Ammon's horn (tissue), 1 donor: Measurements from ENCODE around the gene SP3.
A peak's percentile ranks its signal among the peaks of the same experiment; 100 is the strongest.

Source experiments
- DNase-seq: peaks from one replicate; pipeline ENCODE4 v3.0.0-alpha.2; 2016; ENCODE audit warnings: low spot score

SP3 gene

DNA sequence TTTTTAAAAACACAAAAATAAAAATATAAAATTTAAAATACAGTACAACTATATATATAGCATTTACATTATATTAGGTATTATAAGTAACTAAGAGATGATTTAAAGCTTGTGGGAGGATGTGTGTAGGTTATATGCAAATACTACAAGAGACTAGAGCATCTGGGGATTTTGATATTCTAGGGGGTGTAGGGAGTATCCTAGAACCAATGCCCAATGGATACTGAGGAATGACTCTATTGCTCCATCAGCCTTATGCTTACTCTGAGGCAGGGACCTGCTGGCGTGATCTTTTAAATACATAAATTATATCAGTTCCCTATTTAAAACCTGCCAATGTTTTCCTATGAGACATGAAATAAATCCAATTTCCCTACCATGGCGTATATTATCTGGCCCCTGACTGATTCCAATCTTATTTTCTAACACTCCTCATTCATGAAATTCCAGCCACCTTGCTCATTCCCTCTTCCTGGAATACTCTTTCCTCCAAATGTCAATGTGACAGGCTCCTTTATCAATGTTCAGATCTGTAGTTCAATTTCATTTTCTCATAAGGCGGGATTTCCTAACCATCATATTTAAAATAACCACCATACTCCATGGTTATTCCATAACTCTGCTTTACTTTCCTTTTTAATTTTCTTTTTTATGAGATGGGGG, 22.2 kb downstream of the SP3 start:
- DNase-seq = no peak

DNA sequence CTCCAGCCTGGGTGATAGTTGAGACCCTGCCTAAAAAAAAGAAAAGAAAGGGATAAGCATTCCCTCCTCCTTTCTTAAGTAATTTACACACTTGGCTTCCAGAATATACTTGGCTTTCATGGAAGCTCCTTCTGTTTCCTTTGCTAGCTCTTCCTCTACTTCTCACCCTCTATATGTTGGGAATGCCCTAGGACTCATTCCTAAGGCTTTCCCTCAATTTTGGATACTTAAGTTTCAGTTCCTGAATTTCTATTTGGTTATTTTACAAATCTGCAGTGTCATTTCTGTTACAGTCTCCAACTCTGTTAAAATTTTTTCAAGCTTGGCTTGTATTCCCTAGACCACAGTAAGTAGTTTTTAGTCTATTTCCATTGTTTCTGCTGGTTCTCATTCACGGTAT, 23.6 kb downstream of the SP3 start:
- no peak for DNase-seq

DNA sequence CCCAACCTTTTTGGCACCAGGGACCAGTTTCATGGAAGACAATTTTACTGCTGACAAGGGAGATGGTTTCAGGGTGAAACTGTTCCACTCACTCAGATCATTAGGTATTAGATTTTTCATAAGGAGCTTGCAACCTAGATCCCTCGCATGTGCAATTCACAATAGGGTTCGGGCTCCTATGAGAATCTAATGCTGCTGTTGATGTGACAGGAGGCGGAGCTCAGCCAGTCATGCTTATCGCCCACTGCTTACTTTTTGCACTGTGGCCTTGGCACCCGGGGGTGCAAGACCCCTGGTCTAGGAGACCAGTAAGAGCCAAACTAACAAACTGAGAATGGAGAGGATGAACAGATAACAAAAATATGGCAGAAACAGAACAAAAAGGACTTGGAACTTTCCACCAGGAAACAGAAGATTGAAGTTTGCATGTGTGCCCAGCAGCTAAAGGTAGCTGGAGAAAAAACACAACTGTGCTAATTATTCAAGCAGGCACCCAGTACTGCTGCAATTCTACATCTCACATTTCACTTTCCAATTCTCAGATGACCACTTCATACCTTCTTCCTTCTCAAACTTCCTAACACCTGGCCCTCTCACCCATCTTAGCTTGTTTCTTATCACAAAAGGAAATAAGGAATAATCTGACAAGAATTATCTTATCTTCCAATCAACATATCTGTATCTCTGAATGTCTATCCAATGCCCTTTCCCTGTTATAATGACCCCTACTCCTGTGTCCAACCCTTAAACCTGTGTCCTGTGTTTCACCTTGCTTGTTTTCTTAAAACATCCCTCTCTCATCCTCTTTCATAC, 24.8 kb downstream of the SP3 start:
- no peak for DNase-seq

DNA sequence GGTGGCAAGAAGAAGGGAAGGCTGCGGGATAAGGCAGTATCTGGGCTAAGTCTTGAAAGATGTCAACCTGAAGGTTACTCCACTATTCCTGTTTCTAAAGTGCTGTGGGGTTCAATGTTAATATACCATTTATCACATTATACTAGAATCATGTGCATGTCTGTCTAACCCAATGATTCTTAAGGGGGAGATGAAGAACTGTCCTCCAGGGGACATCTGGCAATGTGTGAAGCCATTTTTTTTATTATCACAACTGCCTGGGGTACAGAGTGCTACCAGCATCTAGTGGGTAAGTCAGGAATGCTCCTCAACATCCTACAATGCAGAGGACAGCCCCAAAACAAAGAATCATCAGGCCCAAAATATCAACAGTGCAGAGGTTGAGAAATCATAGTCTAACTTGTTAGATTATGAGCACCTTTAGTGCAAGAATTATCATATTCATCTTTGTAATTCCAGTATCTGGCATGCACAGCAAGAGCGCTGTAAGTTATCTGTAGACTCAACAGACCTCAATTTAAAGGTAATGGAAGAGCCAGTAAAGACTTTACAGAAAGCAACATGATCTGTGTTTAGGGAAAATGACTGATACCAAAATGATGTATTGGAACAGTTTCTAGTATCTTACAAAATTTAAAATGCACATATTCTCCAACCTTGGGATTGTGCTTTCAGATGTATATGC, 26.3 kb downstream of the SP3 start:
- DNase-seq = no peak

DNA sequence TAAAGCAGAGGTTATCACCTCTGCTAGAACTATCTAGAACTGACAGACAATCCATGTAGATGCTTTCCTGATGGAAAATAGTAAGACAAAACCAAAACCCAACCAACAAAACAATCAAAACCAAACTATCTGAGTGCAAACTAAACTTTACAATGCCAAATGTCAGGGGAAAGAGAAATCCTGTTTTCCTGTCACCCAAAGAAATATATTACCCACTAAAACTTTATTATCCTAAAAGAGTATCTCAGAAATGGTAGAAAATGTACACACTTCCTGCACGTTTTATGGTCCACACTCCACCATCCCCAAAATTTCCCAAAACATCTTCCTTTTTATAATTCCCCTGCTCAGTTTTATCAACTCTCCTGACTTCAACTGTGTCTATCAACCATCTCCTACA, 29.9 kb downstream of the SP3 start:
- DNase-seq = no peak

DNA sequence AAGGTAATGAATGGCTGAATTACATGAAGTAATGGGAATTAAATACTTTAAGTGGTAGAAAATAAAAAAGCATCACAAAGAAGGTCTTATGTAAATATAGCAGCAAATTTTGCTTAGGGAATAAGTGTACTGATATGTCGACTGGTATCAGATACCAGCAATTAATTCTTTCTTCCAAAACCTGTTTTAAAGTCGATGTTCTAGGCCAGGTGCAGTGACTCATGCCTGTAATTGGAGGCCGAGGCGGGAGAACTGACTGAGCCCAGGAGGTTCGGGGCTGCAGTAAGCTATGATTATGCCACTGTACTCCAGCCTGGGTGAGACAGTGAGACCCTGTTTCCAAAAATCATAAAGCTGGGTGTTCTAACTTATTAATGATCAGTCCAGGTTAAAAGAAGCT, 30.3 kb downstream of the SP3 start:
- DNase-seq = no peak

DNA sequence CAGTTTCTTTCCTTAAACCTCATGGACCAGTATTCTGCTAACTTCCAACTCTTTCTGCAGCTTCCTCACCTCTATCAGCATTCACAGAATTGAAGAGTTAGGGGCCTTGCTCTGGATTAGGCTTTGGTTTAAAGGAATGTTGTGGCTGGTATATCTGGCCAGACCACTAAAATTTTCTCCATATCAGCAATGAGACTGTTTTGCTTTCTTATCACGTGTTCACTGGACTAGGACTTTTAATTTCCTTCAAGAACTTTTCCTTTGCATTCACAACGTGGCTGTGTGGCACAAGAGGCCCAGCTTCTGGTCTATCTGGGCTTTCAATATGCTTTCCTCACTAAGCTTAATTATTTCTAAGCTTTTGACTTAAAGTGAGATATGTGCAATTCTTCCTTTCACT, 33.4 kb downstream of the SP3 start:
- DNase-seq = no peak

DNA sequence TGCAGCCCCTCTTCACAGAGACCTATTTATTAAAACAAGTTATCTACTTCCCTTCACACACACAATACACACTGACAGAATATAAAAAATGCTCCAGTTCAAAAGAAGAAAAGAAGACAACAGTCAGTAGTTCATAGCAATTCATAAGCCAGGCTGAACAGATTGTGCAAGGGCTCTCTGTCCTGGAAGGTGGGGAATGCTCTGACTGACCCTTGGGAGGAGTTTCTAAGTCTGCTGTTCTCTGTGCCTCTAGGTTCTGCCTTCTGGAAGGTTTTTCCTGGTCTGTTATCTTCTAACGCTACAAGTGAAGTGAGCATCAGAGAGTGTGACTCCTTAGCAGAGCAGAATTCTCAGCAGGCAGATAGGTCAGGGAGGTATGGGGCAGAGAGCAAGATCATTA, 35.7 kb downstream of the SP3 start:
- DNase-seq = no peak

DNA sequence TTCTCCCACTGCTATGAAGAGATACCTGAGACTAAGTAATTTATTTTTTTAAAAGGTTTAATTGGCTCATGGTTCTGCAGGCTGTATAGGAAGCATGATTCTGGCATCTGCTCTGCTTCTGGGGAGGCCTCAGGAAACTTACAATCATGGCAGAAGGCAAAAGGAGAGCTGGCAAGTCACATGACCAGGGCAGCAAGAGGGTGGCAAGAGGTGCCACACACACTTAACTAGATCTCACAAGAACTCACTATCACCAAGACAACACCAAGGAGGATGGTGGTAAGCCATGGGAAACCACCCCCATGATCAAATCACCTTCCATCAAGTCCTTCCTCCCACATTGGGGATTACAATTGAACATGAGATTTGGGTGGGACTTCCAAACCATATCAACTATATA, 38.3 kb downstream of the SP3 start:
- no peak for DNase-seq

DNA sequence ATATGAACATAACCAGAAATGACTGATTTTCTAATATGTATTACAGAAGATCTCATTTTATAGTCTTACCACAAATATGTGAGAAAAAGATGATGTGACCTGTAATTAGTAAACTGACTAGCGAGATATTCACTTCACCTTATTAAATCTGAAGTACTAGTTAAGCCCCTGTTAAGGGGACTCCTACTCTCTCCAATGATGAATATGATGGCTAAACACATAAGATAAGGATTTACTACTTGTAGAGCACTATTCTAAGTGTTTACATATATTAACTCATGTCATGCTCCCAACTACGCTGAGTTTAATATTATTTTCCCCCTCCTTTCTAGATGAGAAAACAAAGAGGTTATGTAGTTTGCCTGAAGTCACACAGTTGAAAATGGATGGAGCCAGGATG, 40.9 kb downstream of the SP3 start:
- DNase-seq = no peak

DNA sequence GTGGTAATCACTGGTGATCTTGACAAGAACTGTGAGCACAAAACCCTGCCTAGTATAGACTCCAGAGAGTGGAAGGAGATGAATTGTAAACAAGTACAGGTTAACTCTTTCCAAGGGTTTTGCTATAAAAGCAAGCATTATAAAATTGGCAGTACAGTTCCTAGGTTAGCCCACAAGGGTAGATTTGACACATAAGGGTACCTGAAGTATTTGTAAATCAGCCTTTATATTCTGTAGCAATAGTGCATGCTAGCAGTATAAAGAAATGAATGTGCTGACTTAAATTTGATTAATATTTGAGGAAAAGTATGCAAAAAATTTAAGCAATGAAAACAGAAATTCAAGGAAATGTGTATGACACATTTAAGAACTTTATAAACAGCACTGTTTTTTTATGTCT, 42.4 kb downstream of the SP3 start:
- no peak for DNase-seq

DNA sequence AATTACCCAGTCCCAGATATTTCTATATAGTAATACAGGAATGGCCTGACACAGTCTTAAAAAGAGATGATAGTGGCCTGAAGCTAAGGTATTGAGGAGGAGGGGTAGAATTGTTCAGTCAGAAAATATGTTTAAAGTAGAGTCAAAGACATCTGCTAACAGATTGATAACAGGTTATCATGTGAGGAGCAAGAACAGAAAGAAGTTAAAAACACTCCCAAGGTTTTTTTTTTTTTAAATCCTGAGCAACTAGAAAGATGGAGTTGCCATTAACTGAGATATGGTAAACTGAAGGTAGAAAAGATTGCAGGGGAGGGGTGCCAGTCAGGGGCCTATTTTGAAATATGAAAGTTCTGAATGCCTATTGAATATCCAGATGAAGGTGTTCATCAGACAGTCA, 43.1 kb downstream of the SP3 start:
- no peak for DNase-seq

DNA sequence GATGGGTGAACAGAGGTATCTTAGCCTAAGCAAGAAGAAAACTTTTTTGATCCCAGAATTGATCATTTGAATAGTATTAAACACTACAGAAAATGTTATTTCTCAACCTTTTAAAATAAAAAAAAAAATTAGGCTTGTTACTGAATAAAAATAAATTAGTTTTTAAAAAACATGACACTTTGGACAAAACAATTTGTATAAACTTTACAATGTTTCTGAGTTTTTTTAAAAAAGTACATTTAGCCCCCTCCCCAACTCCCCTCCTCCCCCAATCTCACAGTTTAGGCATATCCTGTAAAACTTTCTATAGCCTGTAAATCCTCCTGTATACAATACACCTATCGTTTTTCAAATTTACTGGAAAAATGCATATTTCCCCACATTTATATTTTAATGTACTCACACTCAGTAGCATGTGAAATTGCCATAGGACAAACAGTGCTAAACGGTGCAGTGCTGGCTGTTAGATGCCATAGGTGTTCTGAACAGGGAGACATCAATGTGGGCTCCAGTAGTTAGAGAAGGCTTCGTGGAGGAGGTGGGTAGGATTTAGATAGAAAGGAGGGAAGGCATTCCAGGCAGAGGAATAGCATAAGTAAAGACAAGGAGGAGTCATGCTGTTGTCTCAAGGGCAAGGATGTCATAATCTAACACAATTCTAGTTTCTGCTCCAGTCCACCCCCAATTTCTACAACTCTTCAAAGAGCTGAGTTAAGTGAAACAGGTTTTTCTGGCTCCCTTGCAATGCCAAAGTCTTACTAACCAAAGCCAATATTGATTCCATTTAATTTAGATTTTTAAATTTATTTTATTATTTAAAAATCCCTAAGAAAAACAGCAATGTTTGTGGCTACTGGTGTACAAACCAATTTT, 50.9 kb downstream of the SP3 start:
- DNase-seq = no peak

DNA sequence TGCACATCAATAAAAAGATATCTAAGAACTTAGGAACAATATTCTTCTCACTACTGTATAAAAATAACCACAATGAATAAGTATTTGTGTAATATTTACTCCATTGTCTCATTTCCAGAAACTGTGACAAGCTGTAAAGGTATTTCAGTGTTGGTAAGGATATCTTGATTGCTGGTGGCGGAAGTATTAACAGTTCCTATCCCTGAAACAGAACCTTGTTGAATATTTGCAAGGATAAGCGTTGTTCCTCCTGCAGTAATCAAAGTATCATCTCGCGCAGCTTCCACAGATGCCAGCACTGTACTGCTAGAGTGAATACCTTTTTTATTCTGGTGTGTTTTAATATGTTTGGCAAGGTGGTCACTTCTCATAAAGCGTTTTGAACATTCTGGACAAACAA, 55.3 kb downstream of the SP3 start:
- DNase-seq = no peak

DNA sequence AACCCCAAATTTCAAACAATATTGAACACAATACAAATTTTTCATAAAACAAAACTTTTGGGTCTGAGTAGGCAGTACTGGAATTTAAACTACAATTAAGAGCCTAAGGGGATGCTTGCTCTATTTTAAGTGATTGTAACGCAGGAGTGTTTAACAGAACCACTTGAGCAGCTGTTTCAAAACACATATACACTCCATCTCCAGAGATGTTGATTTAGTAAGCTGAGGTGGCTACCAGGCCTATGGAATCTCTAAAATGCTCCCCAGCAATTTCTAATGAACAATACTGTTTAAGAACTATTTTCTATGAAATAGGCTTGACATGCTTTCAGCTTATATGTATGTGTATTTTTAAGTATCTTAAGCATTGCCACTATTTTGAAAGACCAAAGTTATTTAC, 58.5 kb downstream of the SP3 start:
- DNase-seq = no peak

DNA sequence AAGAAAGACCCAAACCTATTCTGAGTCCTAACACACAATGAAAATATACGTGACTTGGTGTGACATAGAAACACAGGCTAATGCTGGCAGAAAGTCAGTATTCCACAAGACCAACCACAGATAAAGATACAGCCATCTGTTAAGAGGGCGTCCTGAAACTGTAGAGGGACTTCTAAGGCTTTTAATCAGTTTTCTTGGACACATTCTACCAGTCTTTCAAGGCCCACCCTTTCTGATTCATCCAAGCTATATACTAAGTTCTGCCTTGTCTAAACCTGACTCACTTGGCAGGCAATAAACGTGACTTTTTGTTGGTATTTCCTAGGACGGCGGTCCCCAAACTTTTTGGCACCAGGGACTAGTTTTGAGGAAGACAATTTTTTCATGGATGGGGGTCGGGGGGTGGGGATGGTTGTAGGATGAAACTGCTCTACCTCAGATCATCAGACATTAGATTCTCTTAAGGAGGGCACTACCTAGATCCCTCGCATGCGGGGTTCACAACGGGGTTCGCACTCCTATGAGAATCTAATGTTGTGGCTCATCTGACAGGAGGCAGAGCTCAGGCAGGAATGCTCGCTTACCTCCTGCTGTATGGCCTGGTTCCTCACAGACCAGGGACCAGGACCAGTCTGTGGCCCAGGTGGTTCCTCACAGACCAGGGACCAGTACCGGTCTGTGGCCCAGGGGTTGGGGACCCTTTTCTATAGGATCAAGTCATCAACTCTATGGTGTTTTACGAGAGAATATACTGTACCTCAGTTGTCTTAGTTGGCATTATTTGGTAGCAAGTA, 61.4 kb downstream of the SP3 start:
- DNase-seq = no peak

DNA sequence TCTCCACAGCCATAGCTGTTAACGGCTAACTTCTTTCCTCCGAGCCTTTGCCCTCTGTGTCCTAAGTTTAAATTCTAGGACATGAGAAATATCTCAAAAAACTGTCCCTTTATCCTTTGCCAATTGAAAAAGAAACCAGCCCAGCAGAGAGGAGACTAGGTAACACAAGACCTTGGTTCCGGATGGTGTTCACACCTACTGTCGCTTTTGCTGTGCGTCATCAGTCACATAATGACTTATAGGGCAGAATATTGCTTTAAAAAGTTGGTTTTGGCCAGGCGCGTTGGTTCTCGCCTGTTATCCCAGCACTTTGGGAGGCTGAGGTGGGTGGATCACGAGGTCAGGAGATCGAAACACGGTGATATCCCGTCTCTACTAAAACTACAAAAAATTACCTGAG, 66.2 kb downstream of the SP3 start:
- DNase-seq = no peak

DNA sequence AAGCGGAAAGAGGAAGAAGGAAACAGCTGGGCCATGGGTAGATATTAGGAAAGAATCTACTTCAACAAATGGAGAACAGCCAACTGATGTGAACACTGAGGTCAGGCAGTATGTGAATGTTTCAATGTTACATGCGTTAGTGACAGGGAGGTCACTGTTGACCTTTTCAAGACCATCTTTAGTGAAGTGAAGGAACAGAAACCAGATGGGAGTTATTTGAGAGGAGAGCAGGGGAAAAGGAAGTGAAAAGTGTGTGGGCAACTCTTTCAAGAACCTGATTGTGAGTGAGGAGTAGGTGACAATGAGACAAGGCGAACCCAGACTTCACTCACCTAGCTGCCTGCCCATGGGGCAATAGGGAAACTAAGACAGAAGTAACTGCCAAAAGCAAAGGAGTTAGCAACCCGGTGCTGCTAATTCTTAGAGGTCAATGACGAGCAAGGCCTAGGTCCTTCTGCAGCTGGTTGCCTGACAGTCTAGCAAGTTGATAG, 67.0 kb downstream of the SP3 start:
- peak; percentile 39 for DNase-seq

DNA sequence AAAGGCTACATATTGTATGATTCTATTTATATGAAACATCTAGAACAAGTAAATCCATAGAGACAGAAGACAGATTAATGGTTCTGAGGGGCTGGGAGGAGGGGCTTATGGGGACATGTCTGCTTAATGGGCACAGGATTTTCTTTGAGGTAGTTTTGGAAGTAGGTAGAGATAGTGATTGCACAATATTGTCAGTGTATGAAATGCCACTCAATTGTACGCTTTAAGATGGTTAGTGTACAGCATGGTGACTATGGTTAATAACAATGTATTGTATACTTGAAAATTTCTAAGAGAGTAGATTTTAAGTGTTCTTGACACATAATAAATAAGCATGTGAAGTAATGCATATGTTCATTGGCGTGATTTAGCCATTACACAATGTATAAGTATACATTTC, 68.4 kb downstream of the SP3 start:
- DNase-seq = no peak

DNA sequence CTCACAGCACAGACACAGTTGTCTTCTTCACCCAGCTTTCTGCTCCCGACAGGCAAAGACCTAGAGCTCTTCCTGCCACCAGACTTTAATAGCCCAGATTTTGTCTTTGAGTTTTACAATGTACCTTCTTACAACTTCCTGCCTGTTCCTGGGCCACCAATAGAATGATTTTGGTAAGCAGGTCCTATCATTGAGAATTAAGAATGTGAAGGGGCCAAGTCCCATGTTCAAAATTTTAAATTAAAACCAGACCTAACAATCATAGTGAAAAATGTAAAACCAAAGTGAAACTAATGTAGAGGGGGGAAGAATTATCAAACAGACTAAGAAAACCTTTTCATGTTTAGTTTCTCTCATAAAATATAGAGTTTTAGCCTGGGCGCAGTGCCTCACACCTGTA, 72.8 kb downstream of the SP3 start:
- DNase-seq = no peak

DNA sequence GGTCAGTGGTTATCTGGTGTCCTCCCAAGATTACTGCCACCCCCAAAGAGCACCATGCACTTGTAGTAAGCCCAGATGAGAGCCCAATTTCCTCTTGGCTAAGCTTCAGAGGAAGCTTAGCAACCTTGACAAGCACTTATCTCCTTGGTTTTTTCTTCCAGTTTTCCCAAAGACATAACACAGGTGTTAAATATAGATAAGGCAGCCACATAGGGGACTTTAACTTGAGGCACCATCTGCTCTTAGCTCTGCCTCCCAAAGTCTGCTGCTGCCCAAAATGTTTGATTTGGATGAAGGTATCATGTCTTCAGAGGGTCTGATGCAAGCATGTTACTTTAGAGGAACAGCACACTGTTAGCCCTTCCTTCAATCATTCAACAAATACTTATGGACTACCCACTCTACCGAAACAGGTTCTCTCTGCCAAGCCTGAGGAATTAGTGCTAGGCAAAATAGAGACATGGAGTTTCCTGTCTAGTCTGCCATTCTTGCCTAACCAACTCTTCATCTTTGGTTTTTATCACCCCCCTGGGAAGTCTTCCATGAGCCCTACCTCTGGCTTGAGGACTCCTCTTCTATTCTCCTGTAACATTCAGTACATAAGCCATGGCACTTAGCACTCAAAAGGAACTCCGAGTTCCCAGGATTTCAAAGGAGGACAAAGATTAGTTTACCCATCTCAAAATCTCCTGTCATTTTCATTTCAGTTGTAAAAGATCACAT, 73.7 kb downstream of the SP3 start:
- DNase-seq = no peak
